GM19099 (cell line): Measurements from ENCODE around the gene NEIL3.

Experiments
- POLR2A ChIP-seq: IDR thresholded peaks from 3 replicates; pipeline ENCODE4 v1.6.1; 2011; ENCODE audit warnings: low read depth; ENCODE audit not compliant: insufficient read length; ENCODE audit errors: extremely low read depth

NEIL3 gene, protein sequence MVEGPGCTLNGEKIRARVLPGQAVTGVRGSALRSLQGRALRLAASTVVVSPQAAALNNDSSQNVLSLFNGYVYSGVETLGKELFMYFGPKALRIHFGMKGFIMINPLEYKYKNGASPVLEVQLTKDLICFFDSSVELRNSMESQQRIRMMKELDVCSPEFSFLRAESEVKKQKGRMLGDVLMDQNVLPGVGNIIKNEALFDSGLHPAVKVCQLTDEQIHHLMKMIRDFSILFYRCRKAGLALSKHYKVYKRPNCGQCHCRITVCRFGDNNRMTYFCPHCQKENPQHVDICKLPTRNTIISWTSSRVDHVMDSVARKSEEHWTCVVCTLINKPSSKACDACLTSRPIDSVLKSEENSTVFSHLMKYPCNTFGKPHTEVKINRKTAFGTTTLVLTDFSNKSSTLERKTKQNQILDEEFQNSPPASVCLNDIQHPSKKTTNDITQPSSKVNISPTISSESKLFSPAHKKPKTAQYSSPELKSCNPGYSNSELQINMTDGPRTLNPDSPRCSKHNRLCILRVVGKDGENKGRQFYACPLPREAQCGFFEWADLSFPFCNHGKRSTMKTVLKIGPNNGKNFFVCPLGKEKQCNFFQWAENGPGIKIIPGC

DNA sequence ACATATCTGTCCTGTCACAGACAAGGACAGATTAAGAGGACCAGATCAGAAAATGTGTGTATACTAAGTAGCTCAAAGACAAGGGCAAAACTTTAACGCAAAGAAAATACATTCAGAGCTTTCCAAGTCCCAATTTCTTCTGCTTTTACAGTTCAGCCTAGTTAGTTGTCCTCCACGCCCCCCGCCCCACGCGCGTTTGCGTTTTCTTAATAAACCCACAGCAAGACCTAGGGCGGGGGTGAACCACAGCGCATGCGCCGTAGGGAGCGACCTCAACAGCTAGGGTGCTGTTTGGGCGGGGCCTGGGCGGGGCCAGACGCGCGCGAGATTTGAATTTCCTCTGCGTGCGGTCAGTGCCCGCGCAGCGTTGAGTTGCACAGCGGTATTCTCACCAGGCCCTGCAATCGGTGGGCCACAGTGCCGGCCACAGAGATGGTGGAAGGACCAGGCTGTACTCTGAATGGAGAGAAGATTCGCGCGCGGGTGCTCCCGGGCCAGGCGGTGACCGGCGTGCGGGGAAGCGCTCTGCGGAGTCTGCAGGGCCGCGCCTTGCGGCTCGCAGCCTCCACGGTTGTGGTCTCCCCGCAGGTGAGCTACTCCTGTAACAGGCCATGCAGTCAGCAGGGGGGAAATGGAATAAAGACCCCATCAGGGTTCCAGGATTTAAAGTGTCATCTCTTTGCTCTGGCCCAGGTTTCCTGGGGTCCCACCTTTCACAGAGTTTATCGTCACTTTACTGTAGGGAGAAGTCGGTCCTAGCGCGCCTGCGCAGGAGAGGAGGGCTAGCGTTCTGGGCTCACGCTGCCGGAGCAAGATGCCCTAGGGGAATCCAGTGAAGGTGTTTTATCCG, at the start of gene NEIL3:
Gene NEIL3, plus strand, starts transcription at position 353 of the 850 bp plus-strand sequence. Its CDS starts 80 bp downstream, at position 433.
- TF ChIP-seq POLR2A, result peak; percentile 89

DNA sequence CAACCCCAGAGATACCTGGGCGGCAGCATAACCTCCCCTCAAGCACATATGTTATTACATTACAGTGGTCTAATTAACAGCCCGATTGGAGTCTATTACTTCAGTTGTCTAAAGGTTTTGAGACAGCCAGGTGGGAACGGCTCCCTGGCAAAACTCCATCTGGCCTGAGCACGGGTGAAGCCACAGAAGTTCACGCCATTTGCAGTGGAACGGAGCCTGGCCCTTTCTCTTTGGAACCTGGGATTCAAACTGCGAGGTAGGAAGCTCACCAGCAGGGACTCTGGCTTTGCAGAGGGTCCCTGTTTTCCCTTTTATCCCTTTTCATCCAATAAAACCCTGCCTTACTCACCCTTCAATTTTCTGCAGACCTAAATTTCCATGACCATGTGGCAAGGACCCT, 45.9 kb upstream of the NEIL3 start:
- TF ChIP-seq POLR2A, result no peak

GRCh38 chr4:177264788-177265422, 44.8 kb upstream of the NEIL3 start:
- TF ChIP-seq POLR2A, result no peak

- TF ChIP-seq POLR2A, result no peak
Measured at GRCh38 chr4:177265729-177266128, 43.9 kb upstream of the NEIL3 start.

DNA sequence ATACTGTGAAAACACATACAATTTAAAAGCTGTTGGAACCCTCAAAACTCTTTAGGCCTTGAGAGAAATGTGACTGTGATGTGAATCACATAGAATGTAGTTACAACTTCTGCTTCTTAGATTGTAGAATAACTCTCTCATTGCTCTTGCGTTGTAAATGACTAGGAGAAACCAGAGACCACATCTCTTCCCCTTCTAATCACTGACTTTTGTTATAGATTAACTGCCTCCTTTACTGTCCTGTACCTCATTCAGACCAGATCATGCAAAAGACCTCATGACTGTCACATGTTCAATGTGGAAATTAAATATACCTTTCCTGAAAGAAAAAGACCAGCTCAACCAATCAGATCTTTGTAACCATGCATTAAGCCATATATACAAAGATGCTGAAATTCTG, 43.2 kb upstream of the NEIL3 start:
- no peak for TF ChIP-seq POLR2A

- no peak for TF ChIP-seq POLR2A
Measured at GRCh38 chr4:177267911-177268310, 41.8 kb upstream of the NEIL3 start.

DNA sequence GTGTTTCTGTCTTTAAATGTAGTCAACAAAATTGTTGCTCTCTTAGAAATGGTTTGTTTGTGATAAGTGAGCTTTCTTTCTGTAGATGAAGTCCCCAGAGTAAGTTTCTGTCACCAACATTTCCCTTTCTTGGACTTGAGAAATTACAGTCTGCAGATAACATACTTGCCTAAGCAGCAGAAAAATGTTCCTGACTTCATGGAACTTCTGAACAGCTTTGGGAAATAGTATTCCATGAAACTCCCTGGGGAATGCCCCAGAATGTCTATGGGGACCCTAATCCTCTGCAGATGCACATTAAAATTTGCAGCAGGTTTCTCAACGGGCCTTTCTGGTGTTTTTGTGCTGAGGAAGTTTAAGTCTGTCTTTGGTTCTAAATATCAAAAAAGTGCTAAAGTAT, 38.6 kb upstream of the NEIL3 start:
- TF ChIP-seq POLR2A, result no peak

- TF ChIP-seq POLR2A, result no peak
Measured at GRCh38 chr4:177271915-177272766, 37.5 kb upstream of the NEIL3 start.

- no peak for TF ChIP-seq POLR2A
Measured at GRCh38 chr4:177275999-177276398, 33.7 kb upstream of the NEIL3 start.

GRCh38 chr4:177281351-177281909, 28.2 kb upstream of the NEIL3 start:
- TF ChIP-seq POLR2A, result no peak

DNA sequence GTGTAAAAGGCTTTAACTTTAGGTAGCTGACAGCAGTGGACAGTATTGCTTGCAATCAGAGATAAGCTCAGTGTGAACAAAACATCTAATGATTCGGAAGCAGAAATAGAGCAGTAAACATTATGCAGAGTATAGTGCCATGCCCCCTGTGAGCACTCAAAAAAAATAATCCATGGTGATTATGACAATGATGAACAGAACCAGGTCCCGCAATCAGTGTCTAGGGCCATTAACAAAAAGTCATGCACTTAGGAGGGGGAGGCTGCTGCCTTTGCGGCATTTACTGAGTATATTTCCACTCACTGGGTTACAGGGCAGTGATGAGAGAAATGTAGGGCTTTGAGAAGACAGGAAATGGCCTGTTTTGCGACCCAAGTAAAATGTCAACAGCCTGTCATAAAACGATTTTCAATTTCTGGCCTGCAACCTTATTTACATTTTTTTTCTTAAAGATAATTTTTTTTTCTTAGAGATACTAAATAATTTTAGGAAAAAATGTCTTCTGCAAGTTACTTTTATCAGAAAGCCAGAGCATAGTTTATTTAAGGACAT, 27.3 kb upstream of the NEIL3 start:
- no peak for TF ChIP-seq POLR2A

GRCh38 chr4:177283167-177283566, 26.5 kb upstream of the NEIL3 start:
- no peak for TF ChIP-seq POLR2A

- no peak for TF ChIP-seq POLR2A
Measured at GRCh38 chr4:177285953-177286352, 23.7 kb upstream of the NEIL3 start.
